D721Med (cell line): Measurements from ENCODE around the gene PPP2R5A.
"Not testable (repeated sequence)": the region's sequence is repeated elsewhere in the genome, so short reads cannot be mapped to it uniquely, and the experiment has no call there.

ENCODE experiments used
- DNase-seq: peaks from one replicate; pipeline ENCODE4 v3.0.0; 2011; ENCODE audit warnings: low spot score; ENCODE audit not compliant: insufficient read length
- FAIRE-seq: peaks from 2 replicates; lab custom pipeline; 2011; peaks lifted over from hg19 to GRCh38; lab: Jason Lieb, UNC
- CTCF ChIP-seq: IDR thresholded peaks from 2 replicates; pipeline ENCODE4 v1.5.1; 2012; ENCODE audit warnings: mild to moderate bottlenecking, control low read depth; ENCODE audit not compliant: insufficient read depth; ENCODE audit errors: missing control alignments

Gene PPP2R5A

GRCh38 chr1:212295579-212295978 is 10.4 kb downstream of the PPP2R5A start:
- no peak for DNase-seq
- FAIRE-seq: no peak
- no peak for TF ChIP-seq CTCF

- DNase-seq (no peak), FAIRE-seq (no peak)
- TF ChIP-seq CTCF: no peak
These were observed 12.1 kb downstream of the PPP2R5A start for GRCh38 chr1:212297338-212297737.

- no peak for DNase-seq
- no peak for TF ChIP-seq CTCF
These were observed 16.4 kb downstream of the PPP2R5A start for GRCh38 chr1:212301580-212301979.

GRCh38 chr1:212302745-212303383 is 17.7 kb downstream of the PPP2R5A start:
- FAIRE-seq (peak; percentile 11), DNase-seq (no peak)
- TF ChIP-seq CTCF: no peak

More at GRCh38 chr1:212301580-212301979, 16.4 kb downstream of the PPP2R5A start:
- no peak for FAIRE-seq

GRCh38 chr1:212305342-212305741 is 20.1 kb downstream of the PPP2R5A start:
- no peak for TF ChIP-seq CTCF
- FAIRE-seq: no peak
- no peak for DNase-seq

- FAIRE-seq, DNase-seq: not testable (repeated sequence)
These were observed 20.8 kb downstream of the PPP2R5A start for GRCh38 chr1:212305984-212306452.

- DNase-seq: no peak
- no peak for FAIRE-seq
- TF ChIP-seq CTCF: no peak
These were observed 24.8 kb downstream of the PPP2R5A start for GRCh38 chr1:212309967-212310366.

- no peak for DNase-seq
- TF ChIP-seq CTCF: no peak
- FAIRE-seq: no peak
These were observed 25.2 kb downstream of the PPP2R5A start for GRCh38 chr1:212310383-212310782.
